IMR-90 (cell line): Measurements from ENCODE around the gene CYP26B1.

Source experiments
- CEBPB ChIP-seq: IDR thresholded peaks from 2 replicates; pipeline ENCODE4 v1.6.1; 2012; ENCODE audit warnings: low read depth, low read length, improper control_type of control experiment
- CTCF ChIP-seq: conservative IDR thresholded peaks from 2 replicates; pipeline ENCODE4 v1.5.1; 2012; ENCODE audit warnings: mild to moderate bottlenecking, low read depth, low read length, improper control_type of control experiment
- MAZ ChIP-seq: IDR thresholded peaks from 2 replicates; pipeline ENCODE4 v1.6.1; 2012; ENCODE audit warnings: low read depth, mild to moderate bottlenecking, low read length, improper control_type of control experiment, moderate library complexity, borderline replicate concordance
- MXI1 ChIP-seq: IDR thresholded peaks from 2 replicates; pipeline ENCODE4 v1.6.1; 2012; ENCODE audit warnings: low read depth, mild to moderate bottlenecking, low read length, moderate library complexity, borderline replicate concordance
- POLR2A ChIP-seq: IDR thresholded peaks from 2 replicates; pipeline ENCODE4 v1.6.1; 2012; ENCODE audit warnings: mild to moderate bottlenecking, low read depth, low read length
- RAD21 ChIP-seq: IDR thresholded peaks from 2 replicates; pipeline ENCODE4 v1.6.1; 2012; ENCODE audit warnings: low read length, improper control_type of control experiment
- SMC3 ChIP-seq: fragments of 150-350 bp; IDR thresholded peaks from 2 replicates; pipeline ENCODE4 v1.6.1; 2016; ENCODE audit warnings: low read depth, mild to moderate bottlenecking, antibody characterized with exemption, low read length, moderate library complexity

- TF ChIP-seq POLR2A (no peak), MXI1 (no peak), CEBPB (no peak), CTCF (no peak), SMC3 (no peak), RAD21 (no peak), MAZ (no peak)
Measured at GRCh38 chr2:72145289-72145657, 2.4 kb downstream of the CYP26B1 start.
